GM21528 (cell line): ENCODE results near the gene FHOD1.

Experiments used
- ATAC-seq: cut with Tn5 transposase; IDR thresholded peaks from one replicate; pipeline ENCODE4 v1.9.1; 2021; ENCODE audit warnings: mild to moderate bottlenecking, moderate library complexity; ENCODE audit not compliant: unreplicated experiment, low FRiP score

The FHOD1 gene

GRCh38 chr16:67277999-67278772 is 30.9 kb upstream of the FHOD1 start:
- ATAC-seq, result no peak

- ATAC-seq, result no peak
These were observed 30.2 kb upstream of the FHOD1 start for GRCh38 chr16:67277294-67277998.

- ATAC-seq, result no peak
These were observed 28.0 kb upstream of the FHOD1 start for GRCh38 chr16:67275321-67275720.

- no peak for ATAC-seq
These were observed 24.2 kb upstream of the FHOD1 start for GRCh38 chr16:67271446-67271845.

GRCh38 chr16:67270931-67271338 is 23.7 kb upstream of the FHOD1 start:
- ATAC-seq, result no peak

- ATAC-seq, result no peak
These were observed 22.5 kb upstream of the FHOD1 start for GRCh38 chr16:67269766-67270165.

- ATAC-seq, result no peak
These were observed 20.9 kb upstream of the FHOD1 start for GRCh38 chr16:67268136-67268579.

GRCh38 chr16:67265834-67266233 is 18.6 kb upstream of the FHOD1 start:
- no peak for ATAC-seq

- no peak for ATAC-seq
These were observed 17.6 kb upstream of the FHOD1 start for GRCh38 chr16:67264866-67265265.

- no peak for ATAC-seq
These were observed 17.0 kb upstream of the FHOD1 start for GRCh38 chr16:67264277-67264676.

- no peak for ATAC-seq
These were observed 15.9 kb upstream of the FHOD1 start for GRCh38 chr16:67263201-67263600.

- ATAC-seq, result no peak
These were observed 13.3 kb upstream of the FHOD1 start for GRCh38 chr16:67260426-67261063.

GRCh38 chr16:67259705-67260104 is 12.4 kb upstream of the FHOD1 start:
- ATAC-seq, result no peak

- ATAC-seq, result no peak
These were observed 11.0 kb upstream of the FHOD1 start for GRCh38 chr16:67258161-67258835.

- no peak for ATAC-seq
These were observed 10.3 kb upstream of the FHOD1 start for GRCh38 chr16:67257486-67258160.

- ATAC-seq, result no peak
These were observed 9.5 kb upstream of the FHOD1 start for GRCh38 chr16:67256701-67257230.

GRCh38 chr16:67255553-67256221 is 8.4 kb upstream of the FHOD1 start:
- ATAC-seq, result no peak

GRCh38 chr16:67254801-67255552 is 7.7 kb upstream of the FHOD1 start:
- ATAC-seq, result no peak
